GM21529 (cell line): ENCODE data around the gene CLASP1.
"Not testable (repeated sequence)": the region's sequence is repeated elsewhere in the genome, so short reads cannot be mapped to it uniquely, and the experiment has no call there.

Experiments used
- ATAC-seq: cut with Tn5 transposase; IDR thresholded peaks from one replicate; pipeline ENCODE4 v1.9.1; 2021; ENCODE audit not compliant: unreplicated experiment

Gene CLASP1

DNA sequence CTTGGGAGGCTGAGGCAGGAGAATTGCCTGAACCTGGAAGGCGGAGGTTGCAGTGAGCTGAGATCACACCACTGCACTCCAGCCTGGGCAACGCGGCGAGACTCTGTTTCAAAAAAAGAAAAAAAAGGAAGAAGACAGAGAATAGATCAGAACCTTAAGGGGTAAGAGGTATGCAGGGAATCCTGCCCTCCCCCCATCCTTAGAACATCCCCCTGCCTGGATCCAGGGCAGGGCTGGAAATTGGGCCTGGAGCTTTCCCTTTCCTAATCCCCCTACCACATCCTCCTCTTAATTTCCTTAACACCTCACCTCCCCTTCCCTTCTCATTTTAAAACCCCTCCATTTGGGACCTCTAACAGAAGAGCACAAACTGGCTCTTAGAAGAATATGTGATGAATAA is 62.1 kb downstream of the CLASP1 start:
- ATAC-seq = no peak

DNA sequence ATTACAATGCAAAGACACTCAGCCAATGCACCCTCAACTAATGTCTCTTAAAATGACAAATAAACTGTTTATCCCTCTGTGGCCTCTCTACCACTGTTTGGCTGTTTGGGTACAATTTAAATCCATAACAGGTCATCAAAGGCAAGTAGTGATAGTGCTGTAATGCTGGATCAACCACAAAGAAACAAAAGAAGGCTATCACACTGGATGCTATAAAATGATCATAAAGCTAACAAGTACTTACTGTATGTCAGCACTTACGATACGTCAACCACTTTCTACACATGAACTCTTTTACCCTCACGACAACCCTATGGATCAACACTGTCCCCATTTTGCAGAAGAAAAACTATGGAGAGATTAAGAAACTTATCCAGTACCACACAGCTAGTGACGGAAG is 64.5 kb downstream of the CLASP1 start:
- ATAC-seq = no peak

- ATAC-seq = no peak
Observed at GRCh38 chr2:121583555-121583954, 65.7 kb downstream of the CLASP1 start.

DNA sequence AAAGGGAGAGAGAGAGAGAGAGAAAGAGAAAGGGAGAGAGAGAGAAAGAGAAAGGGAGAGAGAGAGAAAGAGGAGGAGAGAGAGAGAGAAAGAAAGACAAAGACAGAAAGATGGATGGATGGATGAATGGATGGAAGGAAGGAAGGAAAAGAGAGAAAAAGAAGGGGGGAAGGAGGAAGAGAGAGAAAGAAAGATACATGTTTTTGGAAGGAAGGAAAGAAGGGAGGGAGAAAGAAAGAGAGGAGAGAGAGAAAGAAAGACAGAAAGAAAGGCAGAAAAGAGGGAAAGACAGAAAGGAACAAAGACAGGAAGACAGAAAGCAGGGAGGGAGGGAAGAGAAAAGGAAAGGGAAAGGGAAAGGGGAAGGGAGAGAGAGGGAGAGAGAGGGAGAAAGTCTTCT is 67.0 kb downstream of the CLASP1 start:
- ATAC-seq = no peak

DNA sequence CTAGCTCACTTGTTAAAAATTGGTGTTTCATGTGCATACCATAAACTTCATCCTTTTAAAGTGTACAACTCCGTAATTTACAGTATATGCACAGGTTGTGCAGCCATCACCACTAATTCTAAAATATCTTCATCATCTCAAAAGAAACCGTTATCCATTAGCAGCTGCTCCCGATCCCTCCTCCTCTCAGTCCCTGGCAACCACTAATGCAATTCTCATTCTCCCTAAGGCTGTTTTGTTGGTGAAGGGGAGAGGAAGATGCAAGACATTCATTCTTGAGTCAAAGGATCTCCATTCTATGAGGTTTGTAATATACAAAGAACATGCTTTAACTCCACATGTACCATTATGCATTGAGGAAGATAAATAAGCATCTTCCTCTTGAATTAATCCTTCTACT is 70.0 kb downstream of the CLASP1 start:
- no peak for ATAC-seq

DNA sequence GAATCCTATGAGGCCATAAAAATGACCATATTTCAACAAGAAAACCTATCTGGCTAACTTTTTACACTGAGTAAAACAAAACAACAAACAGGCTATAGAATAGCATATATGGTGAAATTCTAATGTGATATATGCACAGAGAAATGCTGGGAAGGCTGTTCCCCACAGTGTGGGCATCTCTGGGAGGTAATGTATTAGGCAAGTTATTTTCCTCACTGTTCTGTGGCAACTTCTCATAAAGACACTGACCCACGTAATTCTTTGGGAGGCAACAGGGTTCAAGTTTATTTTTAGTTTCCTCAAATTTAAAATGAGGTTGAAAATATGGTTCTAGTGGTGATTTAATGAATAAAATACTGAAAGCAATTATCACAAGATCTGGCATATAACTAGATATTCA is 71.9 kb downstream of the CLASP1 start:
- ATAC-seq = no peak

- no peak for ATAC-seq
Observed at GRCh38 chr2:121576263-121576662, 73.0 kb downstream of the CLASP1 start.

GRCh38 chr2:121575800-121576199 is 73.5 kb downstream of the CLASP1 start:
- ATAC-seq = no peak

DNA sequence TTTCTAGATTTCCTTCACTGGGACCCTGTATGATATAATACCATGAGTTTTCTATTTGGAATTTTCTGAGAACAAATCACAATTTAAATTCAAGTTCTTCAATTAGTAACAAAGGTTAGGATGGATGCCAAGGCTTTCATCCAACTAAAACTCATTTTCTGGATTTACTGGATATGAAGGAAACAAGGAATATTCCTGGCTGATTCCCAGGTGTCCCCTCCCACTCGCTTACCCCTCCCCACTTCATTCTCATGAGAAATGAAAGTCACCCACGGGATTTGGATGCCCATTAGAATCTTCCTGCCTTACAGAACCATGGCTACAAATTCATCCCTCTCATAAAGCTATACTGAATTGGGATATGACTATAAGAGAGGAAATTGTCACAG is 78.6 kb downstream of the CLASP1 start:
- ATAC-seq = no peak

GRCh38 chr2:121570036-121570666 is 79.1 kb downstream of the CLASP1 start:
- no peak for ATAC-seq

DNA sequence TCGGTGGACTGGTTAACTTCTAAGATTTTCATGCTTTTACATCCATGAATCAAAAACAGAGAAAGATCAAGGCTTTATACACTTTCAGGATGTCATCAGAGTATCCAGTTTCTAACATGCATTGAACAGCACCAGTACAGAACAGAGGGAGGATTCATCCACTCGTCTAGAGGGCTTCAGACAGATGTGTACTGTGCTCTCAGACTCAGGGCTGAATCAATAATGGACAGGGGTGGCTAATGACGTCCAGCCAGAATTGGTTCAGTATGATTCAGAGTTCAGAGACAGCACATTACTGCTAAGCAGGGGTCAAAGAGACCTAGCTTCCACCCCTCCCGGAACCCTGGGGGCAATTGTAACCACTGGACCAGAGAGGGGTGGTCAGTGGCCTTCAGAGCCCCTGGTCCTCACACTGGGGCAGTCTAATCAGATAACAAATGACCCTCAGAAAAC is 81.3 kb downstream of the CLASP1 start:
- ATAC-seq = no peak

DNA sequence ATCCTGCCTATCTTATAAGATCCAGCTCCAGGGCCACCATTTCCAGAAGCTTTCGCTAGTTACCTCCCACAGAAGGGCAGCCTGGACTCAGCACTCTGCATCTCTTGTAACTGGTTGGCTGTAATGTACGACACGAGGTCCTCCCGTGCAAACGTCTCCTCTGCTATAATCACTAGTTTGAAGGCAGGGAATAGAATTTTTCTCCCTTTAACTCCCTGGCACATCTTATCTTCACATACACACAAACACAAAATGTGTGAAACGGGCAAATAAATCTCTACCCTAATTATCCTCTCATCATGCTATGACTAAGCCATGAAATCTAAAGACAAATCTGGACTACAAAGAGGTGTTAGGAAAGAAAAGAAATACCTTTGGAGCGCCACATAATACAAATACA is 81.8 kb downstream of the CLASP1 start:
- no peak for ATAC-seq

- ATAC-seq = no peak
Observed at GRCh38 chr2:121565389-121566250, 83.6 kb downstream of the CLASP1 start.

- ATAC-seq = no peak
Observed at GRCh38 chr2:121564905-121565304, 84.4 kb downstream of the CLASP1 start.

- not testable (repeated sequence) for ATAC-seq
Observed at GRCh38 chr2:121563754-121564153, 85.5 kb downstream of the CLASP1 start.

GRCh38 chr2:121562269-121563176 is 86.7 kb downstream of the CLASP1 start:
- no peak for ATAC-seq

DNA sequence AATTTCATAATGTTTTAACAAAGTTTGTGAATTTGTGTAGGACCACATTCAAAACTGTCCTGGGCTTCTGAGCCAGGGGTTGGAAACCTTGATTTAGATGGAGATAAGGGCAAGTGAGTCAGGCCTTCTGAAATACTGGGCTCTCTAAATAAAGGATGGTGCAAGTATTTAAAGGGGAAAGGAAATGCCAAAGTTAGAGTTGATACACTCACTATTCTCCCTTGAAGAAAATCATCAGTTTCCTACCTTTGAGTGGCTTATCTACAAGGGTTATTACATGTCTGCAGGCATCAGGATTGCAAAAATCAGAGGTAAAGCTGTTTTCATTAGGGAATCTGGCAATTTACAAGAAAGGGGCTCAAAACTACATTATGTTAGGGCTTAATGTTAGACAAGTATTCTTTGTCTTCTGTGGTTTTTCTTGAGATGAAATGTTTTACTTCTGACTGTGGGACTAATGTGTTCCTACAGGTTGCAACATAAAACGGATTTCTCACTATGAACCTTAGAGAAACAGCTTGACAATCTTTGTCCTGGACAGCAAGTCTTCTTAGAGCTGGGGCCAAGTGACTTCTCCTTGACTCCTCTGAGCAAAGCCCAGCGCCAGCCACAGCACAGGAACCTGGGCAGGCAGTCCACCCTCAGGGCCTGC is 87.5 kb downstream of the CLASP1 start:
- ATAC-seq = no peak

GRCh38 chr2:121558329-121558728 is 90.9 kb downstream of the CLASP1 start:
- no peak for ATAC-seq

- ATAC-seq = no peak
Observed at GRCh38 chr2:121555008-121555407, 94.3 kb downstream of the CLASP1 start.

DNA sequence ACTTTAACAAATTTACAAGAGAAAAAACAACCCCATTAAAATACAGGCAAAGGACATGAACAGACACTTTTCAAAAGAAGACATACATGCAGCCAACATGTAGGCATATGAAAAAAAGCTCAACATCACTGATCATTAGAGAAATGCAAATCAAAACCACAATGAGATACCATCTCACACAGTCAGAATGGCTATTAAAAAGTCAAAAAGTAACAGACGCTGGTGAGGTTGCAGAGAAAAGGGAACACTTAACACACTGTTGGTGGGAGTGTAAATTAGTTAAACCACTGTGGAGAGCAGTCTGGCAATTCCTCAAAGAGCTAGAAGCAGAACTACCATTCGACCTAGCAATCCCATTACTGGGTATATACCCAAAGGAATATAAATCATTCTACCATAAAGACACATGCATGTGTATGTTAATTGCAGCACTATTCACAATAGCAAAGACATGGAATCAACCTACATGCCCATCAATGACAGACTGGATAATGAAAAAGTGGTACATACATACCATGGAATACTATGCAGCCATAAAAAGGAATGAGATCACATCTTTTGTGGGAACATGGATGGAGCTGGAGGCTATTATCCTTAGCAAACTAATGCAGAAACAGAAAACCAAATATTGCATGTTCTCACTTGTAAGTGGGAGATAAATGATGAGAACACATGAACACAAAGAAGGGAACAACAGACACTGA is 96.6 kb downstream of the CLASP1 start:
- ATAC-seq = not testable (repeated sequence)
